ENCODE measurements around the gene VPS33A. TPM values are rescaled to one million over a fixed set of nuclear protein-coding genes. Genes with fewer than 3 reads are reported as not detected.

The VPS33A gene
- total and polyA plus RNA-seq, 2 of the 13 experiments (the other 11 are each of a cell fraction or from before 2014, with no cell fraction given), result 11.0 to 43.6 TPM

- TF ChIP-seq AKNA (CRISPR knock-in tag; IDR thresholded peaks at IDR 0.05; ENCODE audit: borderline replicate concordance) (no peak), AGO2 (optimal IDR thresholded peaks at IDR 0.05; ENCODE audit: low read depth, low read length) (peak; percentile 63), TBX3 (IDR thresholded peaks at IDR 0.05; ENCODE audit: borderline replicate concordance) (no peak), ZZZ3 (CRISPR knock-in tag; IDR thresholded peaks at IDR 0.05; ENCODE audit: borderline replicate concordance) (peak; percentile 93), PATZ1 (CRISPR knock-in tag; IDR thresholded peaks at IDR 0.05) (peak; percentile 73), POLR2AphosphoS2 (IDR thresholded peaks at IDR 0.05; ENCODE audit: low read depth, low read length) (no peak), MTA3 (CRISPR knock-in tag; IDR thresholded peaks at IDR 0.05) (no peak), ZNF264 (CRISPR knock-in tag; IDR thresholded peaks at IDR 0.05) (peak; percentile 50), CTCF (CRISPR knock-in tag; IDR thresholded peaks at IDR 0.05) (peak; percentile 29), SYNCRIP (IDR thresholded peaks at IDR 0.05; ENCODE audit: insufficient read depth, low read depth, low read length) (no peak), ZEB1 (IDR thresholded peaks at IDR 0.05; ENCODE audit: insufficient replicate concordance, low read depth) (peak; percentile 70), ZNF362 (CRISPR knock-in tag; IDR thresholded peaks at IDR 0.05; ENCODE audit: borderline replicate concordance) (peak; percentile 83), ZNF296 (CRISPR knock-in tag; conservative IDR thresholded peaks at IDR 0.05) (no peak; the same call in 1 of the 2 replicates), SCMH1 (CRISPR knock-in tag; IDR thresholded peaks at IDR 0.05; ENCODE audit: borderline replicate concordance) (no peak), ZSCAN5A (CRISPR knock-in tag; IDR thresholded peaks at IDR 0.05; ENCODE audit: borderline replicate concordance) (peak; percentile 84), HOXA9 (CRISPR knock-in tag; IDR thresholded peaks at IDR 0.05; ENCODE audit: borderline replicate concordance) (peak; percentile 92; the same call in 1 of the 2 replicates), MZF1 (CRISPR knock-in tag; IDR thresholded peaks at IDR 0.05; ENCODE audit: borderline replicate concordance) (no peak)
Measured at GRCh38 chr12:122266230-122266901, at the start of gene VPS33A (continued).

Measured in HepG2 (cell line).